HL-60 (cell line): Measurements from ENCODE around the gene PARD3.

Experiments used
- DNase-seq, 2 experiments: peaks; one replicate each; pipeline ENCODE4 v3.0.0-alpha.2; 2010 to 2020; ENCODE audit warnings: low read depth in 1 of 2, low spot score in 1 of 2
- H3K27ac ChIP-seq: fragments of 250-450 bp; sonication (Bioruptor Pico); replicated peaks from 2 replicates; pipeline ENCODE4 v1.5.1; 2020; ENCODE audit warnings: mild to moderate bottlenecking, moderate library complexity
- H3K27me3 ChIP-seq: fragments of 250-450 bp; sonication (Bioruptor Pico); 2 replicates; pipeline ENCODE4 v1.5.1; 2021; ENCODE audit warnings: mild to moderate bottlenecking, moderate library complexity; ENCODE audit not compliant: insufficient read depth, poor library complexity, severe bottlenecking
- H3K4me3 ChIP-seq: replicated peaks from 2 replicates; pipeline ENCODE4 v1.5.1; 2011; ENCODE audit warnings: mild to moderate bottlenecking, control low read depth, low read length; ENCODE audit not compliant: insufficient read depth
- GABPA ChIP-seq: IDR thresholded peaks from 2 replicates; pipeline ENCODE4 v1.6.1; 2012; ENCODE audit warnings: low read depth
- POLR2AphosphoS5 ChIP-seq: IDR thresholded peaks from 2 replicates; pipeline ENCODE4 v1.6.1; 2012; ENCODE audit warnings: low read depth
- SPI1 ChIP-seq: IDR thresholded peaks from 2 replicates; pipeline ENCODE4 v1.6.1; 2012; ENCODE audit warnings: low read depth, mild to moderate bottlenecking, borderline replicate concordance
- TF ChIP-seq, protein P1 (sequence below): IDR thresholded peaks from 2 replicates; pipeline ENCODE4 v1.6.1; 2012; ENCODE audit warnings: low read depth; ENCODE audit not compliant: insufficient replicate concordance
- TF ChIP-seq, protein P2 (sequence below): IDR thresholded peaks from one replicate; pipeline ENCODE4 v1.5.1; 2011; ENCODE audit warnings: low read length, control low read depth, inconsistent platforms; ENCODE audit not compliant: insufficient read depth

The PARD3 gene

DNA sequence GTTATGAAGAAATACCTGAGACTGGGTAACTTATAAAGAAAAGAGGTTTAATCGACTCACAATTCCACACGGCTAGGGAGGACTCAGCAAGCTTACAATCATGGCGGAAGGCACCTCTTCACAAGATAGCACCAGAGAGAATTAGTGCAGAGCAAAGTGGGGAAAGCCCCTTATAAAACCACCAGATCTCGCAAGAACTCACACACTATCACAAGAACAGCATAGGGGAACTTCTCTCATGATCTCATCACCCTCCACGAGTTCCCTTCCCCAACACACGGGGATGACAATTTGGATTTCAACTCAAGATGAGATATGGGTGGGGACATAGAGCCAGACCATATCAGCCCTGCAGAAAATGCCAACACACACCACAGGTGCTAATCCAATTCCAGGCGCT is 218.7 kb downstream of the PARD3 start:
- DNase-seq = no peak
- TF ChIP-seq SPI1 (no peak), GABPA (no peak), POLR2AphosphoS5 (no peak)
- TF ChIP-seq, protein P1, sequence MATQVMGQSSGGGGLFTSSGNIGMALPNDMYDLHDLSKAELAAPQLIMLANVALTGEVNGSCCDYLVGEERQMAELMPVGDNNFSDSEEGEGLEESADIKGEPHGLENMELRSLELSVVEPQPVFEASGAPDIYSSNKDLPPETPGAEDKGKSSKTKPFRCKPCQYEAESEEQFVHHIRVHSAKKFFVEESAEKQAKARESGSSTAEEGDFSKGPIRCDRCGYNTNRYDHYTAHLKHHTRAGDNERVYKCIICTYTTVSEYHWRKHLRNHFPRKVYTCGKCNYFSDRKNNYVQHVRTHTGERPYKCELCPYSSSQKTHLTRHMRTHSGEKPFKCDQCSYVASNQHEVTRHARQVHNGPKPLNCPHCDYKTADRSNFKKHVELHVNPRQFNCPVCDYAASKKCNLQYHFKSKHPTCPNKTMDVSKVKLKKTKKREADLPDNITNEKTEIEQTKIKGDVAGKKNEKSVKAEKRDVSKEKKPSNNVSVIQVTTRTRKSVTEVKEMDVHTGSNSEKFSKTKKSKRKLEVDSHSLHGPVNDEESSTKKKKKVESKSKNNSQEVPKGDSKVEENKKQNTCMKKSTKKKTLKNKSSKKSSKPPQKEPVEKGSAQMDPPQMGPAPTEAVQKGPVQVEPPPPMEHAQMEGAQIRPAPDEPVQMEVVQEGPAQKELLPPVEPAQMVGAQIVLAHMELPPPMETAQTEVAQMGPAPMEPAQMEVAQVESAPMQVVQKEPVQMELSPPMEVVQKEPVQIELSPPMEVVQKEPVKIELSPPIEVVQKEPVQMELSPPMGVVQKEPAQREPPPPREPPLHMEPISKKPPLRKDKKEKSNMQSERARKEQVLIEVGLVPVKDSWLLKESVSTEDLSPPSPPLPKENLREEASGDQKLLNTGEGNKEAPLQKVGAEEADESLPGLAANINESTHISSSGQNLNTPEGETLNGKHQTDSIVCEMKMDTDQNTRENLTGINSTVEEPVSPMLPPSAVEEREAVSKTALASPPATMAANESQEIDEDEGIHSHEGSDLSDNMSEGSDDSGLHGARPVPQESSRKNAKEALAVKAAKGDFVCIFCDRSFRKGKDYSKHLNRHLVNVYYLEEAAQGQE = no peak
- TF ChIP-seq, protein P2, sequence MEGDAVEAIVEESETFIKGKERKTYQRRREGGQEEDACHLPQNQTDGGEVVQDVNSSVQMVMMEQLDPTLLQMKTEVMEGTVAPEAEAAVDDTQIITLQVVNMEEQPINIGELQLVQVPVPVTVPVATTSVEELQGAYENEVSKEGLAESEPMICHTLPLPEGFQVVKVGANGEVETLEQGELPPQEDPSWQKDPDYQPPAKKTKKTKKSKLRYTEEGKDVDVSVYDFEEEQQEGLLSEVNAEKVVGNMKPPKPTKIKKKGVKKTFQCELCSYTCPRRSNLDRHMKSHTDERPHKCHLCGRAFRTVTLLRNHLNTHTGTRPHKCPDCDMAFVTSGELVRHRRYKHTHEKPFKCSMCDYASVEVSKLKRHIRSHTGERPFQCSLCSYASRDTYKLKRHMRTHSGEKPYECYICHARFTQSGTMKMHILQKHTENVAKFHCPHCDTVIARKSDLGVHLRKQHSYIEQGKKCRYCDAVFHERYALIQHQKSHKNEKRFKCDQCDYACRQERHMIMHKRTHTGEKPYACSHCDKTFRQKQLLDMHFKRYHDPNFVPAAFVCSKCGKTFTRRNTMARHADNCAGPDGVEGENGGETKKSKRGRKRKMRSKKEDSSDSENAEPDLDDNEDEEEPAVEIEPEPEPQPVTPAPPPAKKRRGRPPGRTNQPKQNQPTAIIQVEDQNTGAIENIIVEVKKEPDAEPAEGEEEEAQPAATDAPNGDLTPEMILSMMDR = no peak
- Histone ChIP-seq H3K4me3 (no peak overlapping the region), H3K27ac (no peak overlapping the region), H3K27me3 (no peaks in the 10 kb centered on the region)

DNA sequence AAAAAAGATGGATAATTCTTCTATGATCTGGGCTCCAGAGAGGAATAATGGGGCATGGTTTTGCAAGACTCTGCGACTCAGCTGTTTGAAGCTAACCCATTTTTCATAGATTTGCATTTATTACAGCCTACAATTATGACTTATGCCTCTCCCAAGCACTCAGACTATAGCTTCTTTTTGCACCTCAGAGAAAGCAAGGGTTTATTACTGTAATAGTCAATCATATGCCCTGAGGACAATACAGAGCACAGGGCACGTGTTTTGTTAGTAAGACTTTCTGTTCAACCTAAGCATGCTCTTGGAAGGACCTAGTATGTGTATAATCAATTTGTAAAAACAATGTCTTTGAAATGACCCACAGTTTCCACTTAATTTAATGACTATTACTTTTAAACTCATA is 221.2 kb downstream of the PARD3 start:
- TF ChIP-seq, protein P1 = no peak
- TF ChIP-seq, protein P2 = no peak
- TF ChIP-seq GABPA (no peak), SPI1 (no peak), POLR2AphosphoS5 (no peak)
- no peak for DNase-seq
- no peak overlapping the region for H3K4me3 ChIP-seq
- no peak overlapping the region for H3K27ac ChIP-seq
- no peaks in the 10 kb centered on the region for H3K27me3 ChIP-seq

DNA sequence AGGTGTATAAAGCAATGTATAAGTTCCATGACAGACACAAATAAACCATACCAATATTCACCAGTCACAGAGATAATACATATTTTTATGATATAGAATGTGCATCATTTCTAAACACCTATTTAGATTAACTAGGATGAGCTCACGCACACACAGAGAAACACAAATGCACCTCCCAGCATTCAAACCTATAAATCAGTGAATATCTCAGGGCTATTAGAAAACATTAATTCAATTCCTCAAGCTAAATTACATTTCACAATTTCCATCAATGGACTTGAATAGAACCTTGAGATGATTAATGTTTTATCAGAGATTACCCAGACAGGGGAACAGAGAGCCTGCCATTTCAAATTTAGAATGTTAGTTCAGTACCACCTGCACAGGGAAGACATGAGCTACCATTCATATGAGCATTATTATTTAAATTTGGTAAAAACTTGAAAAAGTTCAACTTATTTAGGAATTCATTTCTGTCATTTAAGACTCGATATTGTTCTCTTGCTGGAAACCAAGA is 221.7 kb downstream of the PARD3 start:
- TF ChIP-seq SPI1 = no peak
- TF ChIP-seq GABPA = no peak
- TF ChIP-seq, protein P2 = no peak
- no peak for TF ChIP-seq POLR2AphosphoS5
- TF ChIP-seq, protein P1 = no peak
- Histone ChIP-seq H3K27me3 (no peaks in the 10 kb centered on the region), H3K27ac (no peak overlapping the region), H3K4me3 (no peak overlapping the region)
- DNase-seq = no peak
